Adipocyte (in vitro differentiated cells): Measurements from ENCODE around the gene DNAH11.

Experiments used
- DNase-seq: peaks from one replicate; pipeline ENCODE4 v3.0.0-alpha.2; 2015; ENCODE audit warnings: low read depth
- H3K27me3 ChIP-seq: replicated peaks from 2 replicates; pipeline ENCODE4 v1.7.0; 2013; ENCODE audit warnings: mild to moderate bottlenecking, low read length, moderate library complexity; ENCODE audit not compliant: control insufficient read depth, insufficient read depth
- H3K36me3 ChIP-seq: 2 replicates; pipeline ENCODE4 v1.7.0; 2013; ENCODE audit warnings: low read length, mild to moderate bottlenecking, moderate library complexity; ENCODE audit not compliant: control insufficient read depth, insufficient read depth, severe bottlenecking
- H3K4me1 ChIP-seq: 2 replicates; pipeline ENCODE4 v1.7.0; 2013; ENCODE audit warnings: mild to moderate bottlenecking, low read length, moderate library complexity; ENCODE audit not compliant: control insufficient read depth, insufficient read depth
- H3K4me3 ChIP-seq: 2 replicates; pipeline ENCODE4 v1.7.0; 2013; ENCODE audit warnings: mild to moderate bottlenecking, low read length, moderate library complexity
- H3K9ac ChIP-seq: 2 replicates; pipeline ENCODE4 v1.7.0; 2013; ENCODE audit warnings: mild to moderate bottlenecking, low read length, moderate library complexity
- H3K9me3 ChIP-seq: 2 replicates; pipeline ENCODE4 v1.7.0; 2013; ENCODE audit warnings: mild to moderate bottlenecking, low read length, moderate library complexity; ENCODE audit not compliant: control insufficient read depth

Gene DNAH11

GRCh38 chr7:21542891-21543527, at the start of gene DNAH11:
Gene DNAH11 (plus strand): TSS chr7:21543039. CDS start chr7:21543246, 207 bp downstream.
- peak; percentile 55 for DNase-seq
- H3K9ac ChIP-seq = no peak within 1 kb of the TSS
- peaks cover 10% of the 10 kb centered on the region for H3K4me1 ChIP-seq
- no peaks in the 10 kb centered on the region for H3K36me3 ChIP-seq
- H3K27me3 ChIP-seq = peaks cover 44% of the 10 kb centered on the region
- no peaks in the 10 kb centered on the region for H3K9me3 ChIP-seq
- H3K4me3 ChIP-seq = peak within 1 kb of the TSS; percentile 65

GRCh38 chr7:21495731-21496130, 47.1 kb upstream of the DNAH11 start:
- DNase-seq = no peak
- no peaks in the 10 kb centered on the region for H3K4me1 ChIP-seq

GRCh38 chr7:21497072-21497471, 45.8 kb upstream of the DNAH11 start:
- Histone ChIP-seq H3K4me1 (no peaks in the 10 kb centered on the region), H3K9me3 (peaks cover 20% of the 10 kb centered on the region), H3K4me3 (no peak overlapping the region), H3K36me3 (no peaks in the 10 kb centered on the region), H3K27me3 (no peaks in the 10 kb centered on the region), H3K9ac (no peak overlapping the region)
- DNase-seq = peak; percentile 23

More at GRCh38 chr7:21495731-21496130, 47.1 kb upstream of the DNAH11 start:
- no peak overlapping the region for H3K9ac ChIP-seq
- H3K9me3 ChIP-seq = peaks cover 20% of the 10 kb centered on the region
- no peaks in the 10 kb centered on the region for H3K36me3 ChIP-seq
- no peaks in the 10 kb centered on the region for H3K27me3 ChIP-seq
- no peak overlapping the region for H3K4me3 ChIP-seq

- no peak for DNase-seq
- H3K9ac ChIP-seq = no peak overlapping the region
- H3K36me3 ChIP-seq = no peaks in the 10 kb centered on the region
- H3K4me1 ChIP-seq = no peaks in the 10 kb centered on the region
- no peaks in the 10 kb centered on the region for H3K27me3 ChIP-seq
- no peak overlapping the region for H3K4me3 ChIP-seq
- no peaks in the 10 kb centered on the region for H3K9me3 ChIP-seq
Observed at GRCh38 chr7:21500117-21500832, 42.6 kb upstream of the DNAH11 start.

GRCh38 chr7:21504021-21504420, 38.8 kb upstream of the DNAH11 start:
- Histone ChIP-seq H3K4me1 (no peaks in the 10 kb centered on the region), H3K27me3 (no peaks in the 10 kb centered on the region), H3K4me3 (no peak overlapping the region), H3K9ac (no peak overlapping the region), H3K36me3 (no peaks in the 10 kb centered on the region), H3K9me3 (no peaks in the 10 kb centered on the region)
- DNase-seq = no peak

- H3K27me3 ChIP-seq = no peaks in the 10 kb centered on the region
- no peak overlapping the region for H3K4me3 ChIP-seq
- no peaks in the 10 kb centered on the region for H3K9me3 ChIP-seq
- H3K4me1 ChIP-seq = no peaks in the 10 kb centered on the region
- DNase-seq = peak; percentile 67
- no peaks in the 10 kb centered on the region for H3K36me3 ChIP-seq
- no peak overlapping the region for H3K9ac ChIP-seq
Observed at GRCh38 chr7:21507627-21508343, 35.1 kb upstream of the DNAH11 start.

GRCh38 chr7:21508538-21508937, 34.3 kb upstream of the DNAH11 start:
- DNase-seq = no peak
- H3K27me3 ChIP-seq = no peaks in the 10 kb centered on the region
- H3K36me3 ChIP-seq = no peaks in the 10 kb centered on the region
- no peaks in the 10 kb centered on the region for H3K9me3 ChIP-seq
- H3K4me1 ChIP-seq = no peaks in the 10 kb centered on the region
- no peak overlapping the region for H3K4me3 ChIP-seq
- H3K9ac ChIP-seq = no peak overlapping the region

GRCh38 chr7:21514062-21514461, 28.8 kb upstream of the DNAH11 start:
- no peak for DNase-seq
- no peaks in the 10 kb centered on the region for H3K4me1 ChIP-seq

GRCh38 chr7:21524680-21525079, 18.2 kb upstream of the DNAH11 start:
- Histone ChIP-seq H3K9ac (no peak overlapping the region), H3K27me3 (peaks cover under 1% of the 10 kb centered on the region), H3K36me3 (no peaks in the 10 kb centered on the region), H3K4me3 (no peak overlapping the region), H3K9me3 (no peaks in the 10 kb centered on the region), H3K4me1 (no peaks in the 10 kb centered on the region)
- DNase-seq = no peak

More at GRCh38 chr7:21514062-21514461, 28.8 kb upstream of the DNAH11 start:
- H3K36me3 ChIP-seq = no peaks in the 10 kb centered on the region
- H3K27me3 ChIP-seq = no peaks in the 10 kb centered on the region
- H3K9me3 ChIP-seq = no peaks in the 10 kb centered on the region
- H3K4me3 ChIP-seq = no peak overlapping the region
- no peak overlapping the region for H3K9ac ChIP-seq

GRCh38 chr7:21526007-21526406, 16.8 kb upstream of the DNAH11 start:
- peaks cover 2% of the 10 kb centered on the region for H3K27me3 ChIP-seq
- H3K36me3 ChIP-seq = no peaks in the 10 kb centered on the region

GRCh38 chr7:21526448-21526847, 16.4 kb upstream of the DNAH11 start:
- DNase-seq = no peak
- Histone ChIP-seq H3K9me3 (no peaks in the 10 kb centered on the region), H3K27me3 (peaks cover 2% of the 10 kb centered on the region), H3K4me3 (no peak overlapping the region), H3K36me3 (no peaks in the 10 kb centered on the region), H3K9ac (no peak overlapping the region), H3K4me1 (no peaks in the 10 kb centered on the region)

More at GRCh38 chr7:21526007-21526406, 16.8 kb upstream of the DNAH11 start:
- Histone ChIP-seq H3K9ac (no peak overlapping the region), H3K4me1 (no peaks in the 10 kb centered on the region), H3K4me3 (no peak overlapping the region), H3K9me3 (no peaks in the 10 kb centered on the region)
- peak; percentile 52 for DNase-seq
